Muscle of leg (tissue), 11 donors: Measurements from ENCODE around the gene SLC22A5. TPM values are rescaled to one million over a fixed set of nuclear protein-coding genes. Genes with fewer than 3 reads are reported as not detected.
"Not testable (repeated sequence)": the region's sequence is repeated elsewhere in the genome, so short reads cannot be mapped to it uniquely, and the experiment has no call there.

Source experiments
- DNase-seq: peaks from one replicate; pipeline ENCODE4 v3.0.0; 2013
- H3K27ac ChIP-seq: one replicate; pipeline ENCODE4 v1.5.1; 2013; ENCODE audit warnings: mild to moderate bottlenecking, low read length, control low read depth
- H3K27me3 ChIP-seq: one replicate; pipeline ENCODE4 v1.6.1; 2013; ENCODE audit warnings: low read length; ENCODE audit not compliant: control insufficient read depth, insufficient read depth
- H3K36me3 ChIP-seq: one replicate; pipeline ENCODE4 v1.6.1; 2013; ENCODE audit warnings: low read length; ENCODE audit not compliant: control insufficient read depth, insufficient read depth
- H3K4me1 ChIP-seq: one replicate; pipeline ENCODE4 v1.6.1; 2013; ENCODE audit warnings: low read length; ENCODE audit not compliant: control insufficient read depth, insufficient read depth
- H3K4me3 ChIP-seq: one replicate; pipeline ENCODE4 v1.5.1; 2013; ENCODE audit warnings: low read length, control low read depth
- H3K9me3 ChIP-seq: replicated peaks from 2 replicates; pipeline ENCODE4 v1.6.1; 2013; ENCODE audit warnings: low read depth, low read length; ENCODE audit not compliant: control insufficient read depth
- WGBS: methylation state at CpG from one replicate; pipeline ENCODE4 v1.1.5; 2013; ENCODE audit warnings: missing lambda C conversion rate; ENCODE audit not compliant: insufficient coverage; 5-methylcytosine and 5-hydroxymethylcytosine counted together
- polyA plus RNA-seq, 8 donors: library from polyadenylated mRNA; unstranded; fragments of 120-200 nt; gene quantifications; one replicate each; pipeline versions ENCODE4 v1.2.1 to v1.2.3, GENCODE V29; 2013; ENCODE audit warnings: inconsistent platforms in 1 of 8, low replicate concordance in 1 of 8; ENCODE audit not compliant: insufficient read length in 8 of 8, insufficient read depth in 1 of 8
- total RNA-seq: library from RNA; stranded (reverse); fragments of 120-200 nt; gene quantifications from one replicate; pipeline ENCODE4 v1.2.4, GENCODE V29; 2013

Gene SLC22A5
- total and polyA plus RNA-seq, 9 donors: 3.7 to 8.9 (median 6.4) TPM

GRCh38 chr5:132434416-132435286 lies 65.1 kb downstream of the SLC22A5 start:
- no peak overlapping the region for H3K4me3 ChIP-seq
- 67% methylated on average over 12 of the region's 12 CpGs for WGBS
- no peak overlapping the region for H3K27ac ChIP-seq
- no peaks in the 10 kb centered on the region for H3K27me3 ChIP-seq
- peaks cover 26% of the 10 kb centered on the region for H3K4me1 ChIP-seq
- DNase-seq: no peak
- H3K36me3 ChIP-seq: peaks cover 5% of the 10 kb centered on the region
- no peaks in the 10 kb centered on the region for H3K9me3 ChIP-seq

GRCh38 chr5:132435447-132435846 lies 65.9 kb downstream of the SLC22A5 start:
- Histone ChIP-seq H3K4me1 (peaks cover 29% of the 10 kb centered on the region), H3K27me3 (no peaks in the 10 kb centered on the region), H3K27ac (no peak overlapping the region), H3K9me3 (no peaks in the 10 kb centered on the region), H3K4me3 (no peak overlapping the region), H3K36me3 (peaks cover 2% of the 10 kb centered on the region)
- WGBS: 80% methylated on average over 1 of the region's 2 CpGs
- DNase-seq: no peak

GRCh38 chr5:132435886-132436285 lies 66.4 kb downstream of the SLC22A5 start:
- Histone ChIP-seq H3K4me3 (no peak overlapping the region), H3K4me1 (peaks cover 29% of the 10 kb centered on the region), H3K9me3 (no peaks in the 10 kb centered on the region), H3K36me3 (peaks cover 2% of the 10 kb centered on the region), H3K27ac (no peak overlapping the region), H3K27me3 (no peaks in the 10 kb centered on the region)
- no peak for DNase-seq
- no CpG with 5 or more reads among the region's 2 CpGs for WGBS

- peaks cover 2% of the 10 kb centered on the region for H3K36me3 ChIP-seq
- H3K4me1 ChIP-seq: peaks cover 29% of the 10 kb centered on the region
- WGBS: 80% methylated on average over 1 of the region's 3 CpGs
- H3K27ac ChIP-seq: peak overlapping the region; percentile 79
- DNase-seq: no peak
- no peaks in the 10 kb centered on the region for H3K9me3 ChIP-seq
- H3K4me3 ChIP-seq: no peak overlapping the region
- H3K27me3 ChIP-seq: no peaks in the 10 kb centered on the region
Observed at GRCh38 chr5:132436936-132437335, 67.4 kb downstream of the SLC22A5 start.

- Histone ChIP-seq H3K9me3 (no peaks in the 10 kb centered on the region), H3K4me1 (peaks cover 26% of the 10 kb centered on the region), H3K36me3 (no peaks in the 10 kb centered on the region), H3K27me3 (no peaks in the 10 kb centered on the region), H3K4me3 (no peak overlapping the region), H3K27ac (peak overlapping the region; percentile 83)
- WGBS: no CpG with 5 or more reads among the region's 3 CpGs
- peak; percentile 96 for DNase-seq
Observed at GRCh38 chr5:132437604-132438266, 68.2 kb downstream of the SLC22A5 start.

GRCh38 chr5:132438267-132438645 lies 68.7 kb downstream of the SLC22A5 start:
- WGBS: no CpG with 5 or more reads among the region's 3 CpGs
- H3K4me1 ChIP-seq: peaks cover 26% of the 10 kb centered on the region
- peak overlapping the region; percentile 83 for H3K27ac ChIP-seq
- H3K27me3 ChIP-seq, H3K36me3 ChIP-seq, H3K9me3 ChIP-seq, DNase-seq, H3K4me3 ChIP-seq: not testable (repeated sequence)

GRCh38 chr5:132438917-132439316 lies 69.4 kb downstream of the SLC22A5 start:
- WGBS: no CpG with 5 or more reads among the region's 4 CpGs
- H3K27ac ChIP-seq: peak overlapping the region; percentile 88
- no peaks in the 10 kb centered on the region for H3K27me3 ChIP-seq
- no peak overlapping the region for H3K4me3 ChIP-seq
- peaks cover 28% of the 10 kb centered on the region for H3K4me1 ChIP-seq
- no peaks in the 10 kb centered on the region for H3K9me3 ChIP-seq
- H3K36me3 ChIP-seq: no peaks in the 10 kb centered on the region
- no peak for DNase-seq

GRCh38 chr5:132439521-132440089 lies 70.1 kb downstream of the SLC22A5 start:
- H3K9me3 ChIP-seq: no peaks in the 10 kb centered on the region
- peaks cover 31% of the 10 kb centered on the region for H3K4me1 ChIP-seq
- no peak overlapping the region for H3K4me3 ChIP-seq
- peak overlapping the region; percentile 88 for H3K27ac ChIP-seq
- H3K36me3 ChIP-seq: no peaks in the 10 kb centered on the region
- 0% methylated on average over 2 of the region's 7 CpGs for WGBS
- H3K27me3 ChIP-seq: no peaks in the 10 kb centered on the region
- peak; percentile 98 for DNase-seq

GRCh38 chr5:132444061-132444460 lies 74.6 kb downstream of the SLC22A5 start:
- Histone ChIP-seq H3K27me3 (no peaks in the 10 kb centered on the region), H3K4me1 (peaks cover 30% of the 10 kb centered on the region), H3K9me3 (no peaks in the 10 kb centered on the region), H3K36me3 (peaks cover 2% of the 10 kb centered on the region), H3K4me3 (no peak overlapping the region), H3K27ac (no peak overlapping the region)
- WGBS: 39% methylated on average over 5 of the region's 7 CpGs
- DNase-seq: no peak
